Stomach (tissue), 4 donors: Measurements from ENCODE around the gene ASAP2.

Experiments
- EP300 ChIP-seq: sonication (generic); formaldehyde crosslinking; IDR thresholded peaks from one replicate; pipeline ENCODE4 v1.6.1; 2017; ENCODE audit warnings: antibody characterized with exemption
- POLR2A ChIP-seq, 4 donors: fragments of 450-650 bp; IDR thresholded peaks; one replicate each; pipeline ENCODE4 v1.6.1; 2016; ENCODE audit warnings: antibody characterized with exemption in 4 of 4, control low read depth in 2 of 4, mild to moderate bottlenecking in 1 of 4, moderate library complexity in 1 of 4
- TF ChIP-seq, protein P1 (sequence below), 7 experiments: fragments of 450-650 bp in 4 of 7; fragments of 200-600 bp in 3 of 7; sonication (generic) in 3 of 7; IDR thresholded peaks; one replicate each; pipeline ENCODE4 v1.5.1; 2016 to 2019; ENCODE audit warnings: antibody characterized with exemption in 7 of 7, control low read depth in 2 of 7, mild to moderate bottlenecking in 1 of 7

- TF ChIP-seq, protein P1, sequence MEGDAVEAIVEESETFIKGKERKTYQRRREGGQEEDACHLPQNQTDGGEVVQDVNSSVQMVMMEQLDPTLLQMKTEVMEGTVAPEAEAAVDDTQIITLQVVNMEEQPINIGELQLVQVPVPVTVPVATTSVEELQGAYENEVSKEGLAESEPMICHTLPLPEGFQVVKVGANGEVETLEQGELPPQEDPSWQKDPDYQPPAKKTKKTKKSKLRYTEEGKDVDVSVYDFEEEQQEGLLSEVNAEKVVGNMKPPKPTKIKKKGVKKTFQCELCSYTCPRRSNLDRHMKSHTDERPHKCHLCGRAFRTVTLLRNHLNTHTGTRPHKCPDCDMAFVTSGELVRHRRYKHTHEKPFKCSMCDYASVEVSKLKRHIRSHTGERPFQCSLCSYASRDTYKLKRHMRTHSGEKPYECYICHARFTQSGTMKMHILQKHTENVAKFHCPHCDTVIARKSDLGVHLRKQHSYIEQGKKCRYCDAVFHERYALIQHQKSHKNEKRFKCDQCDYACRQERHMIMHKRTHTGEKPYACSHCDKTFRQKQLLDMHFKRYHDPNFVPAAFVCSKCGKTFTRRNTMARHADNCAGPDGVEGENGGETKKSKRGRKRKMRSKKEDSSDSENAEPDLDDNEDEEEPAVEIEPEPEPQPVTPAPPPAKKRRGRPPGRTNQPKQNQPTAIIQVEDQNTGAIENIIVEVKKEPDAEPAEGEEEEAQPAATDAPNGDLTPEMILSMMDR (IDR thresholded peaks at IDR 0.05) = no peak
- TF ChIP-seq EP300 = no peak
- no peak for TF ChIP-seq POLR2A (IDR thresholded peaks at IDR 0.05)
These were observed 193.9 kb downstream of the ASAP2 start for GRCh38 chr2:9400268-9401058.
